K562 (cell line): ENCODE data around the gene SPRY2. TPM values are rescaled to one million over a fixed set of nuclear protein-coding genes. Genes with fewer than 3 reads are reported as not detected.

Experiments used
- ASH1L ChIP-seq: fragments of 450-650 bp; IDR thresholded peaks from 2 replicates; pipeline ENCODE4 v1.6.1; 2018; ENCODE audit warnings: borderline replicate concordance, mild to moderate bottlenecking, low read depth; ENCODE audit not compliant: partially characterized antibody
- BRCA1 ChIP-seq, 2 experiments: fragments of 450-650 bp in 1 of 2; sonication (generic) in 1 of 2; formaldehyde crosslinking in 1 of 2; IDR thresholded peaks; 2 replicates each; pipeline versions ENCODE4 v1.5.0 to v1.6.1; 2017 to 2020; ENCODE audit warnings: mild to moderate bottlenecking in 1 of 2, missing genetic modification reagents in 1 of 2
- CTBP1 ChIP-seq: fragments of 450-650 bp; IDR thresholded peaks from 2 replicates; pipeline ENCODE4 v1.6.1; 2016; ENCODE audit warnings: borderline replicate concordance
- DDX20 ChIP-seq: fragments of 450-650 bp; IDR thresholded peaks from 2 replicates; pipeline ENCODE4 v1.6.1; 2016; ENCODE audit warnings: missing genetic modification characterization, low read depth, mild to moderate bottlenecking, missing compliant biosample characterization, moderate library complexity
- KLF1 ChIP-seq: fragments of 450-650 bp; IDR thresholded peaks from 2 replicates; pipeline ENCODE4 v1.6.1; 2016; ENCODE audit warnings: missing genetic modification characterization, missing compliant biosample characterization
- MYBL2 ChIP-seq, 2 experiments: fragments of 450-650 bp in 1 of 2; sonication (generic) in 1 of 2; formaldehyde crosslinking in 1 of 2; IDR thresholded peaks; 2 replicates each; pipeline versions ENCODE4 v1.6.1 to v1.8.1; 2017 to 2022; ENCODE audit warnings: borderline replicate concordance in 1 of 2, inconsistent platforms in 1 of 2, low read depth in 1 of 2, mild to moderate bottlenecking in 1 of 2, missing genetic modification reagents in 1 of 2, moderate library complexity in 1 of 2
- RAD51 ChIP-seq: fragments of 450-650 bp; IDR thresholded peaks from 2 replicates; pipeline ENCODE4 v1.7.1; 2016; ENCODE audit warnings: low read depth, mild to moderate bottlenecking, borderline replicate concordance
- RBFOX2 ChIP-seq: fragments of 200-400 bp; formaldehyde crosslinking; IDR thresholded peaks from 2 replicates; pipeline ENCODE4 v1.6.1; 2017; ENCODE audit warnings: low read depth, mild to moderate bottlenecking, low read length, moderate library complexity
- RFX1 ChIP-seq: fragments of 450-650 bp; IDR thresholded peaks from 2 replicates; pipeline ENCODE4 v1.6.1; 2016; ENCODE audit warnings: mild to moderate bottlenecking, moderate library complexity
- YBX1 ChIP-seq: fragments of 450-650 bp; IDR thresholded peaks from 2 replicates; pipeline ENCODE4 v1.7.1; 2016; ENCODE audit warnings: mild to moderate bottlenecking
- ZNF316 ChIP-seq: fragments of 450-650 bp; IDR thresholded peaks from 2 replicates; pipeline ENCODE4 v1.6.1; 2016
- ZNF408 ChIP-seq: fragments of 250-450 bp; sonication (Bioruptor Pico); IDR thresholded peaks from 2 replicates; pipeline ENCODE4 v1.4.0; 2020; ENCODE audit warnings: low read depth, mild to moderate bottlenecking, moderate library complexity
- ZNF699 ChIP-seq: fragments of 250-450 bp; sonication (Bioruptor Pico); IDR thresholded peaks from 2 replicates; pipeline ENCODE4 v1.8.0; 2021; ENCODE audit warnings: mild to moderate bottlenecking, moderate library complexity; ENCODE audit not compliant: insufficient replicate concordance
- polyA plus RNA-seq, 8 experiments: library from polyadenylated mRNA; depleted of rRNA in 4 of 8; stranded (reverse) in 5 of 8; unstranded in 3 of 8; fragments of >200 nt; fragmentation: Nextera tagmentation in 2 of 8; fragmentation: Illumina TruSeq in 1 of 8; extraction: Ambion mirVana in 2 of 8; extraction: Trizol in 1 of 8; gene quantifications; 2 replicates each; pipeline versions ENCODE4 v1.2.1 to v1.2.3, GENCODE V29; 2011 to 2014; ENCODE audit warnings: inconsistent platforms in 1 of 8, missing spikeins in 1 of 8
- total RNA-seq, 7 experiments: library from RNA; depleted of rRNA in 6 of 7; stranded (reverse); fragments of >200 nt in 6 of 7; fragmentation: Illumina TruSeq in 2 of 7; extraction: Trizol in 2 of 7; gene quantifications; 2 replicates each; pipeline versions ENCODE4 v1.2.1 to v1.2.3, GENCODE V29; 2011 to 2021; ENCODE audit warnings: low replicate concordance in 1 of 7
- TF ChIP-seq, protein P1 (sequence below): sonication (generic); formaldehyde crosslinking; IDR thresholded peaks from 2 replicates; pipeline ENCODE4 v1.8.1; 2023; ENCODE audit warnings: missing genetic modification reagents, mild to moderate bottlenecking, borderline replicate concordance
- TF ChIP-seq, protein P2 (sequence below): fragments of 200-800 bp; sonication (Bioruptor generic); IDR thresholded peaks from 2 replicates; pipeline ENCODE4 v1.6.1; 2017; ENCODE audit warnings: missing genetic modification characterization, missing compliant biosample characterization
- TF ChIP-seq, protein P3 (sequence below): fragments of 450-650 bp; IDR thresholded peaks from 2 replicates; pipeline ENCODE4 v1.6.1; 2016
- TF ChIP-seq, protein P4 (sequence below): fragments of 450-650 bp; conservative IDR thresholded peaks from 2 replicates; pipeline ENCODE4 v1.6.1; 2016; ENCODE audit warnings: missing genetic modification characterization, low read depth, mild to moderate bottlenecking, missing compliant biosample characterization, moderate library complexity
- TF ChIP-seq, protein P5 (sequence below): fragments of 200-800 bp; sonication (Bioruptor generic); IDR thresholded peaks from 2 replicates; pipeline ENCODE4 v1.6.1; 2017; ENCODE audit warnings: missing genetic modification characterization, missing compliant biosample characterization

Gene SPRY2
- total and polyA plus RNA-seq, 9 of the 15 experiments (the other 6 are each of a cell fraction or from before 2014, with no cell fraction given), result 1.8 to 7.8 (median 3.4) TPM

DNA sequence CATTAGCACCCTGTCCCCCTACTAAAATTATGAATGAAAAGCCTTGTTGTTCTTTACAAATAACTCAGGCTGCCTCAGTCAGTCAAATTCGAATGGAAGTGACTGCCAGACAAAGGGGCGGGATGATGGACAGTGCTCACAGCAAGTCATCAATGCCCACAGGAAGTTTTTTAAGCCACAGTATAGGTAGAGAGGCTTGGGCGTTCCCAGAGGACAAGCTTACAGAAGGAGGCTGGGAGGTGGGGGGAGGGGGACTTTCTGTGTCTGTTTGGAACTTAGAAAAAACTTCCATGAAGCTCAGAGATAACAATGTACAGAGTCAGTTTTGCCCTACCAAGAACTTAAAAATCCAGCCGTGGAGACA is 18.5 kb upstream of the SPRY2 start (continued):
- TF ChIP-seq, protein P1, sequence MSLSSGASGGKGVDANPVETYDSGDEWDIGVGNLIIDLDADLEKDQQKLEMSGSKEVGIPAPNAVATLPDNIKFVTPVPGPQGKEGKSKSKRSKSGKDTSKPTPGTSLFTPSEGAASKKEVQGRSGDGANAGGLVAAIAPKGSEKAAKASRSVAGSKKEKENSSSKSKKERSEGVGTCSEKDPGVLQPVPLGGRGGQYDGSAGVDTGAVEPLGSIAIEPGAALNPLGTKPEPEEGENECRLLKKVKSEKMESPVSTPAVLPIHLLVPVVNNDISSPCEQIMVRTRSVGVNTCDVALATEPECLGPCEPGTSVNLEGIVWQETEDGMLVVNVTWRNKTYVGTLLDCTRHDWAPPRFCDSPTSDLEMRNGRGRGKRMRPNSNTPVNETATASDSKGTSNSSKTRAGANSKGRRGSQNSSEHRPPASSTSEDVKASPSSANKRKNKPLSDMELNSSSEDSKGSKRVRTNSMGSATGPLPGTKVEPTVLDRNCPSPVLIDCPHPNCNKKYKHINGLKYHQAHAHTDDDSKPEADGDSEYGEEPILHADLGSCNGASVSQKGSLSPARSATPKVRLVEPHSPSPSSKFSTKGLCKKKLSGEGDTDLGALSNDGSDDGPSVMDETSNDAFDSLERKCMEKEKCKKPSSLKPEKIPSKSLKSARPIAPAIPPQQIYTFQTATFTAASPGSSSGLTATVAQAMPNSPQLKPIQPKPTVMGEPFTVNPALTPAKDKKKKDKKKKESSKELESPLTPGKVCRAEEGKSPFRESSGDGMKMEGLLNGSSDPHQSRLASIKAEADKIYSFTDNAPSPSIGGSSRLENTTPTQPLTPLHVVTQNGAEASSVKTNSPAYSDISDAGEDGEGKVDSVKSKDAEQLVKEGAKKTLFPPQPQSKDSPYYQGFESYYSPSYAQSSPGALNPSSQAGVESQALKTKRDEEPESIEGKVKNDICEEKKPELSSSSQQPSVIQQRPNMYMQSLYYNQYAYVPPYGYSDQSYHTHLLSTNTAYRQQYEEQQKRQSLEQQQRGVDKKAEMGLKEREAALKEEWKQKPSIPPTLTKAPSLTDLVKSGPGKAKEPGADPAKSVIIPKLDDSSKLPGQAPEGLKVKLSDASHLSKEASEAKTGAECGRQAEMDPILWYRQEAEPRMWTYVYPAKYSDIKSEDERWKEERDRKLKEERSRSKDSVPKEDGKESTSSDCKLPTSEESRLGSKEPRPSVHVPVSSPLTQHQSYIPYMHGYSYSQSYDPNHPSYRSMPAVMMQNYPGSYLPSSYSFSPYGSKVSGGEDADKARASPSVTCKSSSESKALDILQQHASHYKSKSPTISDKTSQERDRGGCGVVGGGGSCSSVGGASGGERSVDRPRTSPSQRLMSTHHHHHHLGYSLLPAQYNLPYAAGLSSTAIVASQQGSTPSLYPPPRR, result no peak
- no peak for TF ChIP-seq ZNF316
- TF ChIP-seq RFX1, result no peak
- TF ChIP-seq, protein P2, sequence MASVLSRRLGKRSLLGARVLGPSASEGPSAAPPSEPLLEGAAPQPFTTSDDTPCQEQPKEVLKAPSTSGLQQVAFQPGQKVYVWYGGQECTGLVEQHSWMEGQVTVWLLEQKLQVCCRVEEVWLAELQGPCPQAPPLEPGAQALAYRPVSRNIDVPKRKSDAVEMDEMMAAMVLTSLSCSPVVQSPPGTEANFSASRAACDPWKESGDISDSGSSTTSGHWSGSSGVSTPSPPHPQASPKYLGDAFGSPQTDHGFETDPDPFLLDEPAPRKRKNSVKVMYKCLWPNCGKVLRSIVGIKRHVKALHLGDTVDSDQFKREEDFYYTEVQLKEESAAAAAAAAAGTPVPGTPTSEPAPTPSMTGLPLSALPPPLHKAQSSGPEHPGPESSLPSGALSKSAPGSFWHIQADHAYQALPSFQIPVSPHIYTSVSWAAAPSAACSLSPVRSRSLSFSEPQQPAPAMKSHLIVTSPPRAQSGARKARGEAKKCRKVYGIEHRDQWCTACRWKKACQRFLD (CRISPR knock-in tag), result no peak
- no peak for TF ChIP-seq DDX20
- no peak for TF ChIP-seq ZNF408 (CRISPR knock-in tag)
- TF ChIP-seq, protein P3, sequence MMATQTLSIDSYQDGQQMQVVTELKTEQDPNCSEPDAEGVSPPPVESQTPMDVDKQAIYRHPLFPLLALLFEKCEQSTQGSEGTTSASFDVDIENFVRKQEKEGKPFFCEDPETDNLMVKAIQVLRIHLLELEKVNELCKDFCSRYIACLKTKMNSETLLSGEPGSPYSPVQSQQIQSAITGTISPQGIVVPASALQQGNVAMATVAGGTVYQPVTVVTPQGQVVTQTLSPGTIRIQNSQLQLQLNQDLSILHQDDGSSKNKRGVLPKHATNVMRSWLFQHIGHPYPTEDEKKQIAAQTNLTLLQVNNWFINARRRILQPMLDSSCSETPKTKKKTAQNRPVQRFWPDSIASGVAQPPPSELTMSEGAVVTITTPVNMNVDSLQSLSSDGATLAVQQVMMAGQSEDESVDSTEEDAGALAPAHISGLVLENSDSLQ, result peak; percentile 96
- no peak for TF ChIP-seq RBFOX2
- TF ChIP-seq, protein P4, sequence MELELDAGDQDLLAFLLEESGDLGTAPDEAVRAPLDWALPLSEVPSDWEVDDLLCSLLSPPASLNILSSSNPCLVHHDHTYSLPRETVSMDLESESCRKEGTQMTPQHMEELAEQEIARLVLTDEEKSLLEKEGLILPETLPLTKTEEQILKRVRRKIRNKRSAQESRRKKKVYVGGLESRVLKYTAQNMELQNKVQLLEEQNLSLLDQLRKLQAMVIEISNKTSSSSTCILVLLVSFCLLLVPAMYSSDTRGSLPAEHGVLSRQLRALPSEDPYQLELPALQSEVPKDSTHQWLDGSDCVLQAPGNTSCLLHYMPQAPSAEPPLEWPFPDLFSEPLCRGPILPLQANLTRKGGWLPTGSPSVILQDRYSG (tag), result no peak
- peak; percentile 14; the same call in 1 of the 2 replicates for TF ChIP-seq CTBP1
- no peak for TF ChIP-seq MYBL2 (IDR thresholded peaks at IDR 0.05; ENCODE audit: low read depth)
- no peak for TF ChIP-seq MYBL2 (CRISPR knock-in tag; IDR thresholded peaks at IDR 0.05; ENCODE audit: borderline replicate concordance)
- no peak for TF ChIP-seq YBX1
- no peak for TF ChIP-seq RAD51
- no peak for TF ChIP-seq ZNF699 (CRISPR knock-in tag)
- TF ChIP-seq KLF1, result no peak
- TF ChIP-seq ASH1L, result no peak
- TF ChIP-seq BRCA1 (IDR thresholded peaks at IDR 0.05), result no peak
- TF ChIP-seq BRCA1 (CRISPR knock-in tag; IDR thresholded peaks at IDR 0.05), result no peak
- TF ChIP-seq, protein P5, sequence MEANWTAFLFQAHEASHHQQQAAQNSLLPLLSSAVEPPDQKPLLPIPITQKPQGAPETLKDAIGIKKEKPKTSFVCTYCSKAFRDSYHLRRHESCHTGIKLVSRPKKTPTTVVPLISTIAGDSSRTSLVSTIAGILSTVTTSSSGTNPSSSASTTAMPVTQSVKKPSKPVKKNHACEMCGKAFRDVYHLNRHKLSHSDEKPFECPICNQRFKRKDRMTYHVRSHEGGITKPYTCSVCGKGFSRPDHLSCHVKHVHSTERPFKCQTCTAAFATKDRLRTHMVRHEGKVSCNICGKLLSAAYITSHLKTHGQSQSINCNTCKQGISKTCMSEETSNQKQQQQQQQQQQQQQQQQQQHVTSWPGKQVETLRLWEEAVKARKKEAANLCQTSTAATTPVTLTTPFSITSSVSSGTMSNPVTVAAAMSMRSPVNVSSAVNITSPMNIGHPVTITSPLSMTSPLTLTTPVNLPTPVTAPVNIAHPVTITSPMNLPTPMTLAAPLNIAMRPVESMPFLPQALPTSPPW, result no peak
